ENCODE measurements around the gene PEX14. TPM values are rescaled to one million over a fixed set of nuclear protein-coding genes. Genes with fewer than 3 reads are reported as not detected.

PEX14 gene
- total and polyA plus RNA-seq, 11 donors, result 14.9 to 28.7 (median 20.4) TPM

- Histone ChIP-seq H3K9me3 (no peaks in the 10 kb centered on the region), H3K27ac (peak overlapping the region in 2 of 12 donors; percentile 11 to 83), H3K4me1 (peaks cover 0 to 54% (median 28%) of the 10 kb centered on the region in 12 donors), H3K27me3 (no peaks in the 10 kb centered on the region), H3K4me3 (peak overlapping the region in 1 of 12 donors; percentile 5), H3K36me3 (no peaks in the 10 kb centered on the region)
- TF ChIP-seq CTCF (IDR thresholded peaks at IDR 0.05), result no peak
- no peak for DNase-seq
- intact Hi-C loops (cut with DNase I), result loop anchor here in 6 of 10 donors (5.0 to 10.0 kb wide), 7 partner anchors 124 to 434 kb away; partner anchors contain the start of gene CASZ1 (in 1 of the 6)
- peak in 2 of 4 donors; percentile 43 to 52 for ATAC-seq
- 50 to 54% (median 51%) methylated on average over 12 of the region's 12 CpGs for WGBS, 4 donors
Measured at GRCh38 chr1:10510520-10511493, 36.1 kb downstream of the PEX14 start.

- no peaks in the 10 kb centered on the region for H3K9me3 ChIP-seq
- ATAC-seq (no peak), DNase-seq (no peak)
- WGBS, 4 donors, result 20 to 70% (median 57%) methylated on average over 1 to 3 of the region's 3 CpGs
- peak overlapping the region in 1 of 12 donors; percentile 83 for H3K27ac ChIP-seq
- H3K27me3 ChIP-seq, result no peaks in the 10 kb centered on the region
- H3K36me3 ChIP-seq, result no peaks in the 10 kb centered on the region
- H3K4me3 ChIP-seq, result no peak overlapping the region
- peaks cover 1 to 61% (median 30%) of the 10 kb centered on the region in 12 donors for H3K4me1 ChIP-seq
- TF ChIP-seq POLR2A (IDR thresholded peaks at IDR 0.05) (no peak), CTCF (IDR thresholded peaks at IDR 0.05) (no peak)
- intact Hi-C loops (cut with DNase I), result loop anchor here in 6 of 10 donors (5.0 to 10.0 kb wide), 7 partner anchors 123 to 433 kb away; partner anchors contain the start of gene CASZ1 (in 1 of the 6)
Measured at GRCh38 chr1:10511494-10511885, 36.7 kb downstream of the PEX14 start.

GRCh38 chr1:10513199-10513598 is 38.4 kb downstream of the PEX14 start:
- DNase-seq (no peak), ATAC-seq (no peak)
- H3K4me1 ChIP-seq, result peaks cover 3 to 65% (median 32%) of the 10 kb centered on the region in 12 donors
- H3K36me3 ChIP-seq, result no peaks in the 10 kb centered on the region
- H3K9me3 ChIP-seq, result no peaks in the 10 kb centered on the region
- WGBS, 4 donors, result 93 to 96% (median 93%) methylated on average over 5 of the region's 5 CpGs
- TF ChIP-seq CTCF (IDR thresholded peaks at IDR 0.05) (no peak), POLR2A (IDR thresholded peaks at IDR 0.05) (no peak)
- H3K4me3 ChIP-seq, result no peak overlapping the region
- intact Hi-C loops (cut with DNase I), result loop anchor here in 6 of 10 donors (5.0 to 10.0 kb wide), 7 partner anchors 122 to 432 kb away; partner anchors contain the start of gene CASZ1 (in 1 of the 6)
- no peaks in the 10 kb centered on the region for H3K27me3 ChIP-seq
- peak overlapping the region in 1 of 12 donors; percentile 39 for H3K27ac ChIP-seq

All from heart left ventricle (tissue), 16 donors.